HT1080 (cell line): ENCODE results near the gene NLGN1. TPM values are rescaled to one million over a fixed set of nuclear protein-coding genes. Genes with fewer than 3 reads are reported as not detected.
A peak's percentile ranks its signal among the peaks of the same experiment; 100 is the strongest.

Source experiments
- DNase-seq: peaks from one replicate; pipeline ENCODE4 v3.0.0-alpha.2; 2015; ENCODE audit warnings: low read depth
- total RNA-seq: library from RNA; depleted of rRNA; stranded (reverse); fragments of >200 nt; shearing (Covaris generic); gene quantifications from 2 replicates; pipeline ENCODE4 v1.2.3, GENCODE V29; 2014

NLGN1 gene
- total RNA-seq, 1 experiment from 2014 or later, result 1.6 TPM

DNA sequence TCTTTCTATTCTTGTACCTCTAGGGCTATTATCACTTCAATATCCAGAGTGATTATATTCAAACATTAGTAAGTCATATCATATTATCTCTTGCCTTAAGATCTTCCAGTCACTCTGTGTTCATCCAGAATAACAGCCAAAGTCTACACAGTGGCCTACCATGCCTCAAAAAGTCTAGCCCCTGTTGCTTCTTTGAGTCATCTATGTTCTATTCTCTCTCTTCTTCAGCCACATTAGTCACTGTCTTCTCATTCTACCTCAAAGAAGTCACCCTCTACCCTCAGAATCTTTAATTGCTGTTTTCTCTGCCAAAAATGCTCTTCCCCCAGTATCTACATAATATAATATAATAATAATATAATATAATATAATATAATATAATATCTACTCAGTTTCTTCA lies 356.0 kb downstream of the NLGN1 start:
- DNase-seq, result no peak

- DNase-seq, result no peak
These were observed 357.6 kb downstream of the NLGN1 start for GRCh38 chr3:173755161-173755560.

GRCh38 chr3:173761161-173761560 lies 363.6 kb downstream of the NLGN1 start:
- no peak for DNase-seq

GRCh38 chr3:173762501-173762900 lies 365.0 kb downstream of the NLGN1 start:
- DNase-seq, result no peak

GRCh38 chr3:173770011-173770410 lies 372.5 kb downstream of the NLGN1 start:
- no peak for DNase-seq

- DNase-seq, result no peak
These were observed 373.4 kb downstream of the NLGN1 start for GRCh38 chr3:173770796-173771573.

- no peak for DNase-seq
These were observed 376.3 kb downstream of the NLGN1 start for GRCh38 chr3:173773800-173774199.

DNA sequence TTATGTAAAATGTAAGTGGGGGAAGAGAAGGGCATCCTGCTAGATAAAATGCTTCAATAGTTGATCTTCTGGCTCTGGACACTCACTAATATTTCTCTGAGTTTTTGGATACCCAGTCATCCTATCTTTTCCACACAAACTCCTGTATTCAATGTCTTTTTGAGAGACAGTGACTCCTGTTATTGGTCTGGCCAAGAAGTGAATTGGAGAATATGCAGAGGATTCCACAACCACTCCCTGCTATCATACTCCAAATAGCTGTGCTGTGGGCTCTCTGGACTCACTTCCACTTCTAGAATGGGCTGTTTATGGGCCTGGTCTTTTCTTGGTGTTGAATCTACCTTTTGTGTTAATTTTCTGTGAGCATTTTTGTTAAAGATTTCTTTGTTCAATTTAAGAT lies 376.8 kb downstream of the NLGN1 start:
- DNase-seq, result no peak

DNA sequence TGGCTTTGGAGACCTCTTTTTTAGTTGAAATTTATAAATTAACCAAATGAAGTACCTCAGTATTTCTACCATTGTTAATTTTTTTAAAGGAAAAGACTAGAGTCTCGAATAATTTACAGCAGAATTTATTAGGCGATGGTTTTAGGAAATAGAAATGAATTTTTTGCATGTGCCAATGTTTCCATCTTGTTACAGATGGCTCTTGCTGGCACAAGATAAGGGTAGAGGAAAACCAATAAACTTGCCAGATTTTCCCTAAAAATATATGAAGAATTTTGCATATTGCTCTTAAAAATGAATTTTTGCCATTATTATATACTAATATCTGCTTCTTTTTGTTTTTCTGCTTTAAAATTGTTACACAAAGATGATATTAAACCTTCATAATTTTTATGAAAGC lies 380.7 kb downstream of the NLGN1 start:
- no peak for DNase-seq

GRCh38 chr3:173780067-173780466 lies 382.5 kb downstream of the NLGN1 start:
- DNase-seq, result no peak

- DNase-seq, result no peak
These were observed 387.5 kb downstream of the NLGN1 start for GRCh38 chr3:173785004-173785403.

GRCh38 chr3:173789530-173790162 lies 392.1 kb downstream of the NLGN1 start:
- DNase-seq, result peak; percentile 11

DNA sequence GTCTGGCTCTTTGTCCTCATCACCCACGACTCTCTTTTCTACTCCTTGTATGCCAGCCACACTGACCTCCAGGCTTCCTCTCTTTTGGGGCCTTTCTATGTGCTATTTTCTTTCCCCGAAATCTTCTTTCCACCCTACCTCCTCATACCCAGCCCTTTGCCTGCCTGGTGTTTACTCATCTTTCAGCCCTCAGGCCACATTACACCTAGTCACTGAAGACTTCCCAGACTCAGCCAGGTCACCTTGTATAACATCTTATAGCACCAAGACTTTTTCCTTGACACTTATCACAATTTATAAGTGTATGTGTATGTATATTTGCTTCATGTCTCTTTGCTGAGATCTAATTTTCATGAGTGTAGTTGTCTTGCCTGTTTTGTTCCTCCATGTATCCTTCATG lies 396.4 kb downstream of the NLGN1 start:
- DNase-seq, result no peak

GRCh38 chr3:173796405-173796804 lies 398.9 kb downstream of the NLGN1 start:
- no peak for DNase-seq

DNA sequence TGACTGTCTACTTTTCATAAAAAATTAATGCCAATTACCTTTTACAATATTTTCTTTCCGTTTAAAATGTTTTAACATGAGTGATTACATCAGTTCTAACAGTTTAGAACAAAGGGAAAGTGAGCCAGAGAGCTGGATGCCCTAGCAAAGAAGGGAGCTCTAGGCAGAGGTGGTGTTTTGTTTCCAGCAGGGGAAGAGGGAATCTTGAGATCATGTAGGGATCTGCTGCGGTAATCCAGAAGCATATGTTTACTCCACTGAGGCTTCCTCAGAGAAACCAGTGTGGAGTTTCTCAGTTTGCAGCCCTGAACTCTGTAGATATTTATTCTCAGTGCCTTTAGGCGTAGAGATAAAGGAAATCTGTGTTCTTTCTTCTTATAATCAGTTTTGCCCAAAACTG lies 399.3 kb downstream of the NLGN1 start:
- no peak for DNase-seq

DNA sequence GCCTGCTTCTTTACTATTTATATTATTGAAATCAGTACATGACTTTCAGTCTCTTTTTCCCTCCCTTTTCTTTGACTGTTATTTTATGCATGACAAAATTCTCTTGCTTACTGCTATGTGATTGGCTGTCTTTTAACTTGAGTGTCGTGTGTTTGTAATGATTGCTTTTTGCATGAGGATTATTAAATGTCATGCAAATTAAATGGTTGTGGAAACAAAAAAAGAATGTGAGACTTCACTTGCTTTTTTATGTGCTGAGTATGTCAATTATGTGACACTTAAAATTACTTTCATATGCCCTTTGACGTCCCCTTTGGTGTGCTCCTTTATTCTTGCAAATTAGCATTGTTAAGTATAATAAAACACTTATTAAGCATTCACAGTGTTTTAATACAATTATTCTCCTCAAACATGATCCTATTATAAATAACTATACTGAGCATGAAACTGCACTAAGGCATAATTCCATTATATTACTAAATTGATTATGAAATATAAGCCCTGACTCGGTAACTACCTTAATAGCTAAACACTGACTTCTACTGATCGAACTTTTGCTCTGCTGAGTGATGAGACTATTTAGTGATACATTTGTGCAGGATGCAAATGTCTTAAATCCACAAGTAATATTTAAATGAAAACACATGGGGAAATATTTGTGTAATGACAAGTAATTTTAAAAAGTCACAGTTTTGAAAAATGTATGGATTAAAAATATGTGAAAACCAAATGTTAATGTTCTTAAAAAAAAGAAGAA lies 401.7 kb downstream of the NLGN1 start:
- no peak for DNase-seq

GRCh38 chr3:173800154-173800553 lies 402.6 kb downstream of the NLGN1 start:
- no peak for DNase-seq

DNA sequence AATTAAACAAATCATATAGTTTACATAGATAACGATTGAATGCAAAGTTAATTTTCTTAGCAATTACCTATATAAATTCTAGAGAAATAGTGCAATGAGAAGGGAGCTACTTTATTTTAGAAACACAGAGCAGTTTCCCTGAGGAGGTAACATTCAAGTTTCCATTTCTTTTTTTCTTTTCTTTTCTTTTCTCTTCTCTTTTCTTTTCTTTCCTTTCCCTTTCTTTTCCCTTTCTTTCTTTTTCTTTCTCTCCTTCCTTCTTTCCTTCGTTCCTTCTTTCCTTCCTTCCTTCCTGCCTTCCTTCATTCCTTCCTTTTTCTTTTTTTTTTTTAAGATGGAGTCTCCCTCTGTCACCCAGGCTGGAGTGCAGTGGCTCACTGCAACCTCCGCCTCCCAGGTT lies 417.3 kb downstream of the NLGN1 start:
- DNase-seq, result no peak

DNA sequence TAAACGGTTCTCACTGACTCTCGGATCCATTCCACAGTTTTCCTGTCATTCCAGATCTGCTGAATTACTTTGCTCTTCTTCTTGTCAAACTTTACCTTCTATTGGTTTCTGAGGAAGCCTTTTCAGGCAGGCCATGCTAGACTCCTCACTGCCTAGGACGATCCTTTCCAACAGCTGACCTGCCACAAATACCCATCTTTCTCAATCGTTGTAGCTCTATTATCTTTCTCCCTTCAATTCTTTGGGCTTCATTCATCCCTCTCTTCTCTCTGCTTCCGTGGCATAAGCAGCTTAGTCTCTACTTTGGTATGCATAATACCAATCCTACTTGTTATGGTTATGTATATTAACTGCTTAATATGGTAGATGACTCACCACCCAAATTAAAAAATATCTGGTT lies 421.8 kb downstream of the NLGN1 start:
- DNase-seq, result no peak

GRCh38 chr3:173823911-173824460 lies 426.4 kb downstream of the NLGN1 start:
- DNase-seq, result no peak

- DNase-seq, result peak; percentile 38
These were observed 428.2 kb downstream of the NLGN1 start for GRCh38 chr3:173825730-173826129.

- DNase-seq, result no peak
These were observed 428.9 kb downstream of the NLGN1 start for GRCh38 chr3:173826416-173826815.
